Amniotic stem cell (primary cell): ENCODE results near the gene HIGD1A.

Experiments
- DNase-seq: peaks from one replicate; lab custom pipeline; 2025; lab: John Stamatoyannopoulos, UW

HIGD1A gene

GRCh38 chr3:42735019-42735418, 69.3 kb downstream of the HIGD1A start:
- no peak for DNase-seq

GRCh38 chr3:42734263-42734860, 69.9 kb downstream of the HIGD1A start:
- no peak for DNase-seq

DNA sequence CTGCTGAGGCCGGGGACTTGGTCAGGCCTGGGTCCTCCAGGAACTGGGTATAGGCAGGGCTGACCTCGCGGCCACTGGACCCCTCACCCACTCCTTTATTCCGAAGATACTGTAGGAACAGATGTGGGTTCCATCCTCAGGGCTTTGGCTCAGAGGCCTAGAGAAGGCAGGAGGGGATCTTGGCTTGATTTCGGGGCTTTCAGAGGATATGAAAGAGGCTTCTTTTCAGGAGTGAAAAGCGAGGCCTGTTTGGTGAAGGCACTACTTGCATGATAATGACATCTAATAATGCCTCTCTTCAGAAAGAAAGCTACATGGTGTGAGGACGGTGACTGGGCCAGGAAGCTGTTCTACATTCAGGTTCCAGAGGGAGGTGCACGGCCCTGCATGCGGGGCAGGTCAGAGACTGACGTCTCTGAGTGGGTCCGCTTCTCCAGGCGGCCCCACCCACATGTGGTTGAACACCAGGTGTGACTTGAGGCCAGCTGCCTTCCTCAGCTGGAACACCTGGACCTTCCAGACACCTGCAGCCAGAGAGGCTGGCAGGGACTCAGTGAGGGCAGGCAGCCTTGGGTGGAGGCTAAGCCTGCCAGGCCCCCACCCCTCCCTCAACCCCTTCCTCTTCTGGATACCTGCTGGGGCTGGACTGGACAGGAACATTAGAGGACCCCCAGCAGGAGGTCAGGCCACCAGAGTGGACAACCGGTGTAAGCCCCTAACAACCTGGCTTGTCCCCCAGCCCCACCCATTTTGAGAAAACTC, 70.6 kb downstream of the HIGD1A start:
- DNase-seq, result no peak
